GM12878 (cell line): ENCODE results near the gene EIF2D. TPM values are rescaled to one million over a fixed set of nuclear protein-coding genes. Genes with fewer than 3 reads are reported as not detected.

Experiments used
- ATAC-seq: fragments of 200-7000 bp; cut with Tn5 transposase; 3 replicates; pipeline ENCODE4 v1.9.1; 2020; ENCODE audit warnings: mild to moderate bottlenecking, moderate library complexity
- BruUV-seq: library from RNA; stranded (reverse); fragments of 400-500 nt; replicated peaks from 2 replicates; lab custom pipeline; 2021; lab: Mats Ljungman, UMichigan
- CTCF ChIA-PET: fragments of 300-600 bp; sonication (Branson Sonifier 250); formaldehyde crosslinking; extraction: SDS; loops from one replicate; lab custom pipeline; 2021; ENCODE audit warnings: inconsistent platforms; lab: Yijun Ruan, JAX
- POLR2A ChIA-PET: fragments of 350-600 bp; formaldehyde crosslinking; extraction: SDS; loops from one replicate; lab custom pipeline; 2021; ENCODE audit warnings: inconsistent platforms; lab: Charles Lee
- RAD21 ChIA-PET: fragments of 300-600 bp; sonication (Branson Sonifier 250); formaldehyde crosslinking; loops from one replicate; lab custom pipeline; 2023; ENCODE audit warnings: antibody characterized with exemption; ENCODE audit not compliant: unreplicated experiment; lab: Charles Lee
- SMC1A ChIA-PET: fragments of 300-600 bp; sonication (Branson Sonifier 250); formaldehyde crosslinking; loops from one replicate; lab custom pipeline; 2023; ENCODE audit not compliant: unreplicated experiment, uncharacterized antibody; lab: Charles Lee
- DNase-seq: peaks from one replicate; pipeline ENCODE4 v3.0.0-alpha.2; 2011; ENCODE audit warnings: low read depth, low spot score
- FAIRE-seq: peaks from 3 replicates; lab custom pipeline; 2011; peaks lifted over from hg19 to GRCh38; lab: Jason Lieb, UNC
- H2AFZ ChIP-seq: 2 replicates; pipeline ENCODE4 v1.6.0; 2011; ENCODE audit warnings: low read depth, low read length, control low read depth; ENCODE audit not compliant: control insufficient read depth
- H3K27ac ChIP-seq: 2 replicates; pipeline ENCODE4 v1.5.1; 2011; ENCODE audit warnings: control low read depth; ENCODE audit not compliant: control insufficient read depth, insufficient read depth
- H3K27me3 ChIP-seq, 2 experiments: replicated peaks in 1 of 2; 2 replicates each; pipeline versions ENCODE4 v1.6.0 to v1.6.1; 2011; ENCODE audit warnings: low read length in 1 of 2; ENCODE audit not compliant: control insufficient read depth in 2 of 2, insufficient read depth in 2 of 2
- H3K36me3 ChIP-seq, 2 experiments: 2 replicates each; pipeline ENCODE4 v1.5.1; 2011; ENCODE audit warnings: low read length in 1 of 2; ENCODE audit not compliant: control insufficient read depth in 2 of 2, insufficient read depth in 2 of 2
- H3K4me1 ChIP-seq: 2 replicates; pipeline ENCODE4 v1.6.1; 2011; ENCODE audit warnings: mild to moderate bottlenecking, low read length, moderate library complexity, mixed read lengths; ENCODE audit not compliant: control insufficient read depth, insufficient read depth
- H3K4me2 ChIP-seq: 2 replicates; pipeline ENCODE4 v1.6.0; 2011; ENCODE audit warnings: control low read depth; ENCODE audit not compliant: control insufficient read depth, insufficient read depth
- H3K4me3 ChIP-seq: fragments of 200-600 bp; sonication (generic); 2 replicates; pipeline ENCODE4 v1.5.1; 2016
- H3K79me2 ChIP-seq: 2 replicates; pipeline ENCODE4 v1.6.0; 2011; ENCODE audit warnings: low read length; ENCODE audit not compliant: control insufficient read depth, insufficient read depth
- H3K9ac ChIP-seq: 2 replicates; pipeline ENCODE4 v1.8.0; 2011; ENCODE audit warnings: low read length, control low read depth, mixed read lengths; ENCODE audit not compliant: control insufficient read depth, insufficient read depth
- H3K9me3 ChIP-seq: replicated peaks from 3 replicates; pipeline ENCODE4 v1.5.1; 2011; ENCODE audit warnings: mild to moderate bottlenecking, low read length; ENCODE audit not compliant: control insufficient read depth, insufficient read depth
- H4K20me1 ChIP-seq: 2 replicates; pipeline ENCODE4 v1.6.0; 2011; ENCODE audit not compliant: control insufficient read depth, insufficient read depth
- CHD2 ChIP-seq: IDR thresholded peaks from 2 replicates; pipeline ENCODE4 v1.6.1; 2011; ENCODE audit warnings: low read depth, low read length, improper control_type of control experiment, borderline replicate concordance
- EZH2 ChIP-seq: IDR thresholded peaks from 2 replicates; pipeline ENCODE4 v1.6.1; 2012; ENCODE audit warnings: low read depth, mild to moderate bottlenecking, control low read depth, inconsistent platforms, low read length, borderline replicate concordance; ENCODE audit not compliant: control insufficient read depth
- FOXK2 ChIP-seq: fragments of 450-650 bp; IDR thresholded peaks from 2 replicates; pipeline ENCODE4 v1.6.1; 2017; ENCODE audit warnings: mild to moderate bottlenecking, moderate library complexity
- NFYA ChIP-seq: IDR thresholded peaks from 2 replicates; pipeline ENCODE4 v1.6.1; 2011; ENCODE audit warnings: low read depth, mild to moderate bottlenecking, low read length, improper control_type of control experiment, borderline replicate concordance
- STAT1 ChIP-seq: fragments of 450-650 bp; conservative IDR thresholded peaks from 2 replicates; pipeline ENCODE4 v1.6.1; 2014; ENCODE audit warnings: antibody characterized with exemption, mild to moderate bottlenecking
- TARDBP ChIP-seq: IDR thresholded peaks from 2 replicates; pipeline ENCODE4 v1.6.1; 2016; ENCODE audit warnings: borderline replicate concordance
- TCF7 ChIP-seq: IDR thresholded peaks from 2 replicates; pipeline ENCODE4 v1.6.1; 2014; ENCODE audit warnings: antibody characterized with exemption, borderline replicate concordance
- YY1 ChIP-seq: IDR thresholded peaks from 2 replicates; pipeline ENCODE4 v1.6.1; 2011; ENCODE audit warnings: low read depth, mild to moderate bottlenecking, low read length
- WGBS: methylation state at CpG from one replicate; pipeline ENCODE4 v1.1.6; 2016; ENCODE audit warnings: low lambda C conversion rate; ENCODE audit not compliant: insufficient replicate concordance, insufficient coverage; ENCODE audit errors: missing lambda C conversion rate; 5-methylcytosine and 5-hydroxymethylcytosine counted together
- in situ Hi-C: fragments of 300-500 bp; cut with MboI; formaldehyde crosslinking; loops from 9 replicates; pipeline ENCODE4 v1.14.3; 2018; ENCODE audit warnings: mixed read lengths
- intact Hi-C: fragments of 100-400 bp; cut with micrococcal nuclease; formaldehyde crosslinking; loops from one replicate; pipeline ENCODE4 v1.14.2; 2022; ENCODE audit not compliant: unreplicated experiment
- polyA plus RNA-seq, 11 experiments: library from polyadenylated mRNA; depleted of rRNA in 4 of 11; unstranded in 6 of 11; stranded (reverse) in 5 of 11; fragments of >200 nt; fragmentation: Nextera tagmentation in 4 of 11; fragmentation: Illumina TruSeq in 1 of 11; extraction: Ambion mirVana in 4 of 11; extraction: Trizol in 1 of 11; gene quantifications; 1 replicate in 1 of 11; 2 replicates in 10 of 11; pipeline versions ENCODE4 v1.2.1 to v1.2.3, GENCODE V29; 2011 to 2016; ENCODE audit warnings: inconsistent platforms in 2 of 11, missing spikeins in 2 of 11, low read depth in 1 of 11
- total RNA-seq, 4 experiments: library from RNA; depleted of rRNA in 3 of 4; stranded (reverse); fragments of >200 nt in 3 of 4; fragmentation: Illumina TruSeq in 1 of 4; extraction: Trizol in 1 of 4; gene quantifications; 2 replicates each; pipeline versions ENCODE4 v1.2.1 to v1.2.3, GENCODE V29; 2013 to 2021
- TF ChIP-seq, protein P1 (sequence below): fragments of 450-650 bp; IDR thresholded peaks from 2 replicates; pipeline ENCODE4 v1.6.1; 2018; ENCODE audit warnings: mild to moderate bottlenecking, low read depth, moderate library complexity; ENCODE audit not compliant: partially characterized antibody
- TF ChIP-seq, protein P2 (sequence below): fragments of 450-650 bp; IDR thresholded peaks from 2 replicates; pipeline ENCODE4 v1.6.1; 2017; ENCODE audit warnings: mild to moderate bottlenecking, moderate library complexity

The EIF2D gene
- total and polyA plus RNA-seq, 10 of the 15 experiments (the other 5 are each of a cell fraction or from before 2014, with no cell fraction given) = 65.2 to 133 (median 79.0) TPM

DNA sequence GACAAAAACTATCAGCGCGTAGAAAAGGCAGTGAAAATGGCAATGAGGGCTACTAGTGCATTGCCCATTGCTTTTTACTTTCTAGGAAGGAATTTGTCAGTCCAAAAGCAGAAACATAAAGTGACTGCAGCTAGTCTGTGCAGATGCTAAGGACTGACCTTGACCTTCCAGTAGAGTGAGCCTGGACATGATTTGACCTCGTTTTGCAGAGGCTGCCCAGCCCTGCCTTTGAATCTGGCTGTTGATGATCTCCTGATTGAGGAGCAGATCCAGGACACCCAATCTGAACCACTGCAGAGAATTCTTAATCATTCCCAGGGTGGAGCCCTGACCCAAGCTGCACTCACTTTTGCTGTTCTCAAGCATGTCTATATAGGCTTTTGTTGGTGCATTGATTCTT lies 44.7 kb upstream of the EIF2D start:
- CTCF ChIA-PET = interaction anchor here (1.0 to 28.3 kb wide), 14 partner anchors 9 to 325 kb away, joined by 3 to 1150 read pairs (median 19); partner anchors contain the start of genes DYRK3 and EIF2D

More for the DNA sequence above, 44.7 kb upstream of the EIF2D start:
- no peaks in the 10 kb centered on the region; a peak in 1 of 4 replicates for H3K36me3 ChIP-seq
- RAD21 ChIA-PET = interaction anchor here (0.7 to 5.3 kb wide), 3 partner anchors 18 to 51 kb away, joined by 3 to 42 read pairs (median 4); partner anchors contain the start of gene DYRK3
- 79% methylated on average over 3 of the region's 3 CpGs for WGBS
- FAIRE-seq (no peak), DNase-seq (no peak), ATAC-seq (no peak)
- BruUV-seq = no TSS peak
- H3K9ac ChIP-seq = no peak overlapping the region
- SMC1A ChIA-PET = interaction anchor here (1.2 to 14.7 kb wide), 6 partner anchors 10 to 326 kb away, joined by 4 to 301 read pairs (median 14); partner anchors contain the start of gene DYRK3
- no peaks in the 10 kb centered on the region for H3K79me2 ChIP-seq
- H3K27ac ChIP-seq = no peak overlapping the region
- peaks cover 6% of the 10 kb centered on the region for H3K4me1 ChIP-seq
- H3K27me3 ChIP-seq = no peaks in the 10 kb centered on the region
- H4K20me1 ChIP-seq = no peaks in the 10 kb centered on the region
- TF ChIP-seq, protein P1, sequence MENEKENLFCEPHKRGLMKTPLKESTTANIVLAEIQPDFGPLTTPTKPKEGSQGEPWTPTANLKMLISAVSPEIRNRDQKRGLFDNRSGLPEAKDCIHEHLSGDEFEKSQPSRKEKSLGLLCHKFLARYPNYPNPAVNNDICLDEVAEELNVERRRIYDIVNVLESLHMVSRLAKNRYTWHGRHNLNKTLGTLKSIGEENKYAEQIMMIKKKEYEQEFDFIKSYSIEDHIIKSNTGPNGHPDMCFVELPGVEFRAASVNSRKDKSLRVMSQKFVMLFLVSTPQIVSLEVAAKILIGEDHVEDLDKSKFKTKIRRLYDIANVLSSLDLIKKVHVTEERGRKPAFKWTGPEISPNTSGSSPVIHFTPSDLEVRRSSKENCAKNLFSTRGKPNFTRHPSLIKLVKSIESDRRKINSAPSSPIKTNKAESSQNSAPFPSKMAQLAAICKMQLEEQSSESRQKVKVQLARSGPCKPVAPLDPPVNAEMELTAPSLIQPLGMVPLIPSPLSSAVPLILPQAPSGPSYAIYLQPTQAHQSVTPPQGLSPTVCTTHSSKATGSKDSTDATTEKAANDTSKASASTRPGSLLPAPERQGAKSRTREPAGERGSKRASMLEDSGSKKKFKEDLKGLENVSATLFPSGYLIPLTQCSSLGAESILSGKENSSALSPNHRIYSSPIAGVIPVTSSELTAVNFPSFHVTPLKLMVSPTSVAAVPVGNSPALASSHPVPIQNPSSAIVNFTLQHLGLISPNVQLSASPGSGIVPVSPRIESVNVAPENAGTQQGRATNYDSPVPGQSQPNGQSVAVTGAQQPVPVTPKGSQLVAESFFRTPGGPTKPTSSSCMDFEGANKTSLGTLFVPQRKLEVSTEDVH = no peak
- no peak for TF ChIP-seq CHD2
- no peak for TF ChIP-seq NFYA
- TF ChIP-seq, protein P2, sequence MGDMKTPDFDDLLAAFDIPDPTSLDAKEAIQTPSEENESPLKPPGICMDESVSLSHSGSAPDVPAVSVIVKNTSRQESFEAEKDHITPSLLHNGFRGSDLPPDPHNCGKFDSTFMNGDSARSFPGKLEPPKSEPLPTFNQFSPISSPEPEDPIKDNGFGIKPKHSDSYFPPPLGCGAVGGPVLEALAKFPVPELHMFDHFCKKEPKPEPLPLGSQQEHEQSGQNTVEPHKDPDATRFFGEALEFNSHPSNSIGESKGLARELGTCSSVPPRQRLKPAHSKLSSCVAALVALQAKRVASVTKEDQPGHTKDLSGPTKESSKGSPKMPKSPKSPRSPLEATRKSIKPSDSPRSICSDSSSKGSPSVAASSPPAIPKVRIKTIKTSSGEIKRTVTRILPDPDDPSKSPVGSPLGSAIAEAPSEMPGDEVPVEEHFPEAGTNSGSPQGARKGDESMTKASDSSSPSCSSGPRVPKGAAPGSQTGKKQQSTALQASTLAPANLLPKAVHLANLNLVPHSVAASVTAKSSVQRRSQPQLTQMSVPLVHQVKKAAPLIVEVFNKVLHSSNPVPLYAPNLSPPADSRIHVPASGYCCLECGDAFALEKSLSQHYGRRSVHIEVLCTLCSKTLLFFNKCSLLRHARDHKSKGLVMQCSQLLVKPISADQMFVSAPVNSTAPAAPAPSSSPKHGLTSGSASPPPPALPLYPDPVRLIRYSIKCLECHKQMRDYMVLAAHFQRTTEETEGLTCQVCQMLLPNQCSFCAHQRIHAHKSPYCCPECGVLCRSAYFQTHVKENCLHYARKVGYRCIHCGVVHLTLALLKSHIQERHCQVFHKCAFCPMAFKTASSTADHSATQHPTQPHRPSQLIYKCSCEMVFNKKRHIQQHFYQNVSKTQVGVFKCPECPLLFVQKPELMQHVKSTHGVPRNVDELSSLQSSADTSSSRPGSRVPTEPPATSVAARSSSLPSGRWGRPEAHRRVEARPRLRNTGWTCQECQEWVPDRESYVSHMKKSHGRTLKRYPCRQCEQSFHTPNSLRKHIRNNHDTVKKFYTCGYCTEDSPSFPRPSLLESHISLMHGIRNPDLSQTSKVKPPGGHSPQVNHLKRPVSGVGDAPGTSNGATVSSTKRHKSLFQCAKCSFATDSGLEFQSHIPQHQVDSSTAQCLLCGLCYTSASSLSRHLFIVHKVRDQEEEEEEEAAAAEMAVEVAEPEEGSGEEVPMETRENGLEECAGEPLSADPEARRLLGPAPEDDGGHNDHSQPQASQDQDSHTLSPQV = no peak
- no peak for TF ChIP-seq STAT1
- TF ChIP-seq TARDBP = no peak
- TF ChIP-seq EZH2 = no peak
- TF ChIP-seq TCF7 = no peak
- no peak for TF ChIP-seq YY1
- no peak for TF ChIP-seq FOXK2
- H3K4me2 ChIP-seq = no peak overlapping the region
- no peaks in the 10 kb centered on the region for H3K9me3 ChIP-seq
- no peak overlapping the region for H3K4me3 ChIP-seq
- intact Hi-C loops = no loop called here
- no peak overlapping the region for H2AFZ ChIP-seq
- POLR2A ChIA-PET = interaction anchor here (0.6 to 0.9 kb wide), 3 partner anchors 13 to 22 kb away, joined by 3 to 4 read pairs (median 3); partner anchors contain the start of gene DYRK3
- in situ Hi-C loops = no loop called here
